ENCODE results near the gene SLC25A45. TPM values are rescaled to one million over a fixed set of nuclear protein-coding genes. Genes with fewer than 3 reads are reported as not detected.

The SLC25A45 gene
- total RNA-seq, 1 donor from 2014 or later, result 12.3 TPM

DNA sequence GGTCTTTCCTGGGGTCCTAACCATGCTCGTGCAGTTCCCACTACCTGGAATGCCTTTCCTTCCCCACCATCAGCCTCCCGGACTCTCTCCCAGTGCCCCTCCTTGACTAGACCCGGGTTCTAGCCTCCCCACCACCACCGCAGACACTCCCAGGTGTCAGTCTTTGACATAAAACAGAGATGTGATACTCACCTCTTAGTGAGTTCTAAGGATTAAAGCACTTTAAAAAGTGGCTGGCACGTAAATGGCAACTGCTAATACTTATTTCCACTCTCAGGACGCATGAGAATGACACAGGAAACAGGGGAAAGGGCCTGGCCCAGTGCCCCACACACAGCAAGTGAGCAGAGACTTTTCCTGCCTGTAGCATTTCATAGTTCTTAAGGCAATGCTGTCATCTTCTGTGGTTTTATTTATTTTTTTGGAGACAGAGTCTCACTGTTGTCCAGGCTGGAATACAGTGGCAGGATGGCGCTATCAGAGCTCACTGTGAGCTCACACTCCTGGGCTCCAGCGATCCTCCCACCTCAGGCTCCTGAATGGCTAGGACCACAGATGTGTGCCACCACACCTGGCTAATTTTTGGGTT lies 1.9 kb upstream of the SLC25A45 start:
- POLR2A ChIA-PET, result interaction anchor here (0.6 to 18.2 kb wide), 6 partner anchors 19 to 117 kb away, joined by 4 to 584 read pairs (median 27); partner anchors contain the start of genes MALAT1 and NEAT1
- no peaks in the 10 kb centered on the region for H3K27me3 Mint-ChIP-seq

DNA sequence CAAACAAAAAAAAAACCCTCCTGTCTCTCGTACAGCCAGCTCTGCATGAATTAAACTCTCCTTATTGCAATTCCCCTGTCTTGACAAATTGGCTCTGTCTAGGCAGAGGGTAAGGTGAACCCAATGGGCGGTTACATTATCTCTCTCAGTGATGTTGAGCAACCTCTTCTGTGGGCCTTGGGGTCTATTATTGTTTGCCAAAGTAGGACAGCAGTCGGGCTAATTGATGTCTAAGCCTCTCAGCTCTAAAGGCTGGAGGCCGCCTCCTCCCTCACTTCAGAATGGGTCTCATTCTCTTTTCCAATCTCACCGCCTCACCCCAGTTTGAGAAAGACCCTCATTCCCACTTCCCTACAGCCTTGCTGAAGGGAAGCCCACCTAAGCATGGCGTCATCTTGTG lies 1.3 kb upstream of the SLC25A45 start:
- no peak for TF ChIP-seq CTCF (IDR thresholded peaks at IDR 0.05)
- Mint-ChIP-seq H3K36me3 (ENCODE audit: low read depth) (peaks cover 9% of the 10 kb centered on the region), H3K4me1 (peaks cover 68% of the 10 kb centered on the region), H3K27ac (peak overlapping the region; percentile 94), H3K4me3 (peak overlapping the region; percentile 67), H3K9me3 (no peaks in the 10 kb centered on the region), H3K27me3 (no peaks in the 10 kb centered on the region)
- DNase-seq, result no peak
- intact Hi-C loops (cut with micrococcal nuclease), result loop anchor here (2.0 to 5.0 kb wide), 2 partner anchors 29 to 204 kb away; partner anchors contain the start of gene TIGD3
- POLR2A ChIA-PET, result interaction anchor here (0.6 to 18.2 kb wide), 8 partner anchors 20 to 117 kb away, joined by 4 to 584 read pairs (median 18); partner anchors contain the start of genes MALAT1 and NEAT1
- ATAC-seq (ENCODE audit: low read depth), result no peak
- CTCF ChIA-PET, result interaction anchor here (1.0 kb wide), 1 partner anchor 33 kb away, joined by 3 read pairs; no protein-coding TSS in a partner anchor

More for the DNA sequence above, 1.9 kb upstream of the SLC25A45 start:
- Mint-ChIP-seq H3K4me1 (peaks cover 73% of the 10 kb centered on the region), H3K36me3 (ENCODE audit: low read depth) (peaks cover 14% of the 10 kb centered on the region), H3K27ac (peak overlapping the region; percentile 94), H3K4me3 (peak overlapping the region; percentile 67), H3K9me3 (no peaks in the 10 kb centered on the region)
- ATAC-seq (ENCODE audit: low read depth) (no peak), DNase-seq (no peak)
- TF ChIP-seq CTCF (IDR thresholded peaks at IDR 0.05), result no peak
- intact Hi-C loops (cut with micrococcal nuclease), result loop anchor here (5.0 kb wide), 1 partner anchor 203 kb away; no protein-coding TSS in a partner anchor
- CTCF ChIA-PET, result interaction anchor here (0.8 kb wide), 1 partner anchor 126 kb away, joined by 3 read pairs; no protein-coding TSS in a partner anchor

- Mint-ChIP-seq H3K4me3 (peak overlapping the region; percentile 82), H3K4me1 (peaks cover 67% of the 10 kb centered on the region), H3K27ac (peak overlapping the region; percentile 94), H3K27me3 (no peaks in the 10 kb centered on the region), H3K9me3 (no peaks in the 10 kb centered on the region), H3K36me3 (ENCODE audit: low read depth) (peaks cover 2% of the 10 kb centered on the region)
- no peak for DNase-seq
- intact Hi-C loops (cut with micrococcal nuclease), result loop anchor here (1.0 to 5.0 kb wide), 13 partner anchors 17 to 204 kb away; partner anchors contain the start of genes TIGD3 and ZNRD2
- ChIA-PET CTCF (interaction anchor here (1.0 to 2.6 kb wide), 6 partner anchors 16 to 124 kb away, joined by 3 to 16 read pairs (median 3); partner anchors contain the start of gene MALAT1), POLR2A (interaction anchor here (0.6 to 18.2 kb wide), 16 partner anchors 8 to 280 kb away, joined by 3 to 584 read pairs (median 5); partner anchors contain the start of genes DPF2, MALAT1, NEAT1 and SCYL1)
- ATAC-seq (ENCODE audit: low read depth), result no peak
- no peak for TF ChIP-seq CTCF (IDR thresholded peaks at IDR 0.05)
Measured at GRCh38 chr11:65382804-65383368, 440 bp upstream of the SLC25A45 start.

- Mint-ChIP-seq H3K4me3 (peak overlapping the region; percentile 82), H3K27ac (peak overlapping the region; percentile 94), H3K36me3 (ENCODE audit: low read depth) (no peaks in the 10 kb centered on the region), H3K27me3 (no peaks in the 10 kb centered on the region), H3K9me3 (no peaks in the 10 kb centered on the region), H3K4me1 (peaks cover 64% of the 10 kb centered on the region)
- DNase-seq (no peak), ATAC-seq (ENCODE audit: low read depth) (no peak)
- no peak for TF ChIP-seq CTCF (IDR thresholded peaks at IDR 0.05)
- ChIA-PET POLR2A (interaction anchor here (0.6 to 18.2 kb wide), 21 partner anchors 10 to 1278 kb away, joined by 3 to 584 read pairs (median 4); partner anchors contain the start of genes MALAT1, NEAT1 and SCYL1), CTCF (interaction anchor here (0.6 to 3.1 kb wide), 17 partner anchors 14 to 129 kb away, joined by 3 to 16 read pairs (median 5); partner anchors contain the start of gene MALAT1)
- intact Hi-C loops (cut with micrococcal nuclease), result loop anchor here (1.0 to 5.0 kb wide), 13 partner anchors 15 to 206 kb away; partner anchors contain the start of genes TIGD3 and ZNRD2
Measured at GRCh38 chr11:65381716-65382032, 772 bp downstream of the SLC25A45 start.
